Aorta (tissue), 5 donors: ENCODE data around the gene RUNX2. TPM values are rescaled to one million over a fixed set of nuclear protein-coding genes. Genes with fewer than 3 reads are reported as not detected.

Source experiments
- ATAC-seq: fragments of 200-7000 bp; cut with Tn5 transposase; one replicate; pipeline ENCODE4 v1.9.1; 2022; ENCODE audit warnings: moderate library complexity; ENCODE audit not compliant: low FRiP score
- DNase-seq, 2 donors: peaks; one replicate each; pipeline ENCODE4 v3.0.0-alpha.2; 2020
- H3K27ac ChIP-seq, 2 donors: one replicate each; pipeline ENCODE4 v1.5.1; 2013; ENCODE audit warnings: low read length in 2 of 2, mild to moderate bottlenecking in 2 of 2, moderate library complexity in 2 of 2, control low read depth in 1 of 2, inconsistent platforms in 1 of 2, low read depth in 1 of 2
- H3K27me3 ChIP-seq, 2 donors: one replicate each; pipeline ENCODE4 v1.6.1; 2013; ENCODE audit warnings: control low read depth in 1 of 2, low read length in 1 of 2, mild to moderate bottlenecking in 1 of 2, moderate library complexity in 1 of 2; ENCODE audit not compliant: insufficient read depth in 2 of 2, control insufficient read depth in 1 of 2
- H3K36me3 ChIP-seq, 2 donors: one replicate each; pipeline ENCODE4 v1.6.1; 2013; ENCODE audit warnings: control low read depth in 1 of 2, low read length in 1 of 2, mild to moderate bottlenecking in 1 of 2; ENCODE audit not compliant: insufficient read depth in 2 of 2, control insufficient read depth in 1 of 2
- H3K4me1 ChIP-seq, 2 donors: one replicate each; pipeline ENCODE4 v1.6.1; 2013; ENCODE audit warnings: low read length in 2 of 2, control low read depth in 1 of 2, mild to moderate bottlenecking in 1 of 2, moderate library complexity in 1 of 2; ENCODE audit not compliant: insufficient read depth in 2 of 2, control insufficient read depth in 1 of 2
- H3K4me3 ChIP-seq, 2 donors: one replicate each; pipeline ENCODE4 v1.5.1; 2013; ENCODE audit warnings: low read length in 2 of 2, control low read depth in 1 of 2, mild to moderate bottlenecking in 1 of 2
- H3K9me3 ChIP-seq: one replicate; pipeline ENCODE4 v1.6.1; 2013; ENCODE audit warnings: mild to moderate bottlenecking, low read length; ENCODE audit not compliant: control insufficient read depth
- WGBS, 2 donors: extraction: QIAGEN DNeasy Blood & Tissue Kit; methylation state at CpG; one replicate each; pipeline ENCODE4 v1.1.7; 2013; 5-methylcytosine and 5-hydroxymethylcytosine counted together
- intact Hi-C, 2 donors: fragments of 100-400 bp; cut with DNase I; formaldehyde crosslinking; loops; one replicate each; pipeline versions ENCODE4 v1.14.2 to v1.15.0; 2022
- polyA plus RNA-seq, 2 donors: library from polyadenylated mRNA; stranded (reverse); fragments of 200-250 nt; gene quantifications; one replicate each; pipeline ENCODE4 v1.2.3, GENCODE V29; 2013
- total RNA-seq, 2 donors: library from RNA; stranded (reverse); fragmentation: NEBNext Ultra II Directional; extraction: Animal tissue kit (Norgen Biotek cat#: 25700); gene quantifications; one replicate each; pipeline ENCODE4 v1.2.1, GENCODE V29; 2021
- donor health status: healthy with polysubstance abuse.
- donor health status: Bipolar disorder and iron deficiency.
- donor health status: DM: no; HTN: no; CAD: no.
- donor health status: DM: no; HTN: no; CAD: no.
- donor health status: DM: yes; HTN: yes; CAD: no.

Gene RUNX2
- total and polyA plus RNA-seq, 4 donors = 1.0 to 5.4 (median 1.9) TPM

DNA sequence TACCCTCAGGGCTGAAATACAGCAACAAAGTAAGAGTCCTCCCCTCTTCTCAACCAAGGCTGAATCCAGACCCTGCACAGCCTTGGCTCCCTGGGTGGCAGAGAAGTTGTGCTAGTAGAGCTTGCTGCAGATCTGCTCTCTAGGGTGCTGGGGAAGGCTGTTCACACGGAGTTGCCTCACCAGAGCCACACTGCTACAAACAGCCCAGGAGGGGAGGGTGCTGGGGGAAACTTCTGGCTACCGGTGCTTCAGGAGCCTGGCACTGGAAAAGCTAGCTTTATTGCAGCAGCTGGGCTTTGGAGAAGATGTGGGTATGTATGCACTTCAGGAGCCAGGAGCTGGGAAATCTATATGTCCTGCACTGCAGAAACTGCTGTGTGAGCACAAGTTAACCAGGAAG lies 87.2 kb downstream of the RUNX2 start:
- no peaks in the 10 kb centered on the region for H3K36me3 ChIP-seq
- H3K27ac ChIP-seq = no peak overlapping the region
- DNase-seq (no peak), ATAC-seq (no peak)
- WGBS, 2 donors = 10 to 18% methylated on average over 2 of the region's 2 CpGs
- H3K4me3 ChIP-seq = no peak overlapping the region
- no peaks in the 10 kb centered on the region for H3K4me1 ChIP-seq
- no peaks in the 10 kb centered on the region for H3K27me3 ChIP-seq
- H3K9me3 ChIP-seq = peaks cover 2% of the 10 kb centered on the region
- intact Hi-C loops = no loop called here

DNA sequence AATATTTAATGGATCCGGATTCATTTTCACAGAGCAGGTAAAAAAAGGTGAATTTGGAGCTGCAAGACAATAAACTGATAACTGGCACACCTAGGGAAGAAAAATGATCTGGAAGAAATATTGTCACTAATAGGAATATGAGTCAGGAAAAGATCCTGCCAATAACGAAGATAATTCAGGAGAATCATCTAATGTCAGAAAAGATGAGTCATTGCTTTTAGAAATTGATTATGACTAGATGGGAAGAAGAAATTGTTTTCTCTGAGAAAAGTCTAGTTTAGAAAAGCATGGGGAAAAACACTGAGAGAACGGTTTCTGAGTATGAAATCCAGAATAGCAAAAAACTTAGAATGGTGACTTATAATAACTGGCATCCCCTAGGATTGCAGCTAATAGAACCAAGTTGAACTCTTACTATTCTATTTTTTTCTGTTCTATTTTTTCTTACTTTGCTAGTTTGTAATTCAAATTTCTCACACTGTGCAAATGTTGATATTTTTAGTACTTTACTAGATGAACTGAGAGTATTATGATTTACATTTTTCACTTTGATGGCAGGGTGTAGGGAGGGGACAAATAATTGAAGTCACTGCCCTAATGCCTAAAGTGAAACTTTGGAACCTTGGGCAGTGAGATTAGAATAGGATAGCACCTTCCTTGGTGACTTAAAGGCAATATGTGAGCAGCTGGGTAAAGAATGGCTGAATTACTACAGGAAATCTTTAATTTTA lies 87.8 kb downstream of the RUNX2 start:
- intact Hi-C loops = no loop called here
- no peaks in the 10 kb centered on the region for H3K27me3 ChIP-seq

DNA sequence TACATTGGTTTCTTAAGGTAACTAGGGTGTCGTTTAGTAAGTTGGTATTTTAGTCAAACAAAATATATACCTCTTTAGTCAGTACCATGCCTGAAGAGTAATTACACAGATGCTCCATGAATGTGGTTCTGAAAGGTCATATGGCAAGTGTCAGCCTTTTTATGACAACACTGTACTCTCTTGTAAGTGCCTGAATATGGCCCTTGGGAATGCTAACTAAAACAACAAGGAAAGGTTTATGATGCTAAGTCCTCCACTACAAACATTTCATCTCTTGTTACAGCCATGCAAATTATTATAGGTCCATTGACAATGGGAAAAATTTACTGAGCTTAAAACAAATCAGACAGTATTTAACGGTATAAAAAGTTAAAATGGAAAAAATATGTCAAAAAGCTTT lies 88.6 kb downstream of the RUNX2 start:
- DNase-seq (no peak), ATAC-seq (no peak)
- H3K4me3 ChIP-seq = no peak overlapping the region
- H3K27ac ChIP-seq = no peak overlapping the region
- no peaks in the 10 kb centered on the region for H3K36me3 ChIP-seq
- 51 to 55% methylated on average over 2 of the region's 2 CpGs for WGBS, 2 donors
- H3K27me3 ChIP-seq = no peaks in the 10 kb centered on the region
- intact Hi-C loops = no loop called here
- peaks cover 2% of the 10 kb centered on the region for H3K9me3 ChIP-seq
- no peaks in the 10 kb centered on the region for H3K4me1 ChIP-seq

More for the DNA sequence above, 87.8 kb downstream of the RUNX2 start:
- H3K36me3 ChIP-seq = no peaks in the 10 kb centered on the region
- no peaks in the 10 kb centered on the region for H3K4me1 ChIP-seq
- no peak overlapping the region for H3K4me3 ChIP-seq
- no peak for ATAC-seq
- DNase-seq = no peak
- H3K9me3 ChIP-seq = peaks cover 2% of the 10 kb centered on the region
- no peak overlapping the region for H3K27ac ChIP-seq
- WGBS, 2 donors = 52 to 57% methylated on average over 3 of the region's 3 CpGs

DNA sequence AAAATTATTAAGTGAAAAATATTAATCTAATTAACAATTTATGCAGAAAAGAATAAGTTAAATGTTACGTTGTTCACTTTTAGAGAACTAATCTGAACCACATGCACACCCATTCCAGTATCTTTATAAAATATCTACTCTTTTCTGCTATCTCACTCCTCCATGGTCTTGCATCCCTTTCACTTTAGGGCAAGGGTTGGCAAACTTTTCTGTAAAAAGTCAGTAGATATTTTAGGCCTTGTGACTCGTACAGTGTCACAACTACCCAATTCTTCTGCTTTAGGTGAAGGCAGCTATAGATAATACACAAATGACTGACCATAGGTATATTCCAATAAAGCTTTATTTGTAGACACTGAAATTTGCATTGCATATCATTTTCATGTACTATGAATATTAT lies 89.3 kb downstream of the RUNX2 start:
- Histone ChIP-seq H3K9me3 (peaks cover 2% of the 10 kb centered on the region), H3K4me3 (no peak overlapping the region), H3K27me3 (no peaks in the 10 kb centered on the region), H3K4me1 (no peaks in the 10 kb centered on the region), H3K27ac (no peak overlapping the region), H3K36me3 (no peaks in the 10 kb centered on the region)
- no peak for DNase-seq
- 84 to 94% methylated on average over 2 of the region's 2 CpGs for WGBS, 2 donors
- no peak for ATAC-seq
- intact Hi-C loops = no loop called here

- 5 to 10% methylated on average over 37 to 38 of the region's 38 CpGs for WGBS, 2 donors
- intact Hi-C loops = no loop called here
- DNase-seq (peak; percentile 73 to 77), ATAC-seq (no peak)
- peaks cover 2% of the 10 kb centered on the region for H3K9me3 ChIP-seq
- H3K36me3 ChIP-seq = no peaks in the 10 kb centered on the region
- no peak overlapping the region for H3K4me3 ChIP-seq
- H3K4me1 ChIP-seq = no peaks in the 10 kb centered on the region
- no peaks in the 10 kb centered on the region for H3K27me3 ChIP-seq
- no peak overlapping the region for H3K27ac ChIP-seq
These were observed 91.5 kb downstream of the RUNX2 start for GRCh38 chr6:45419571-45420082.

- Histone ChIP-seq H3K27me3 (no peaks in the 10 kb centered on the region), H3K36me3 (no peaks in the 10 kb centered on the region), H3K9me3 (peaks cover under 1% of the 10 kb centered on the region), H3K4me1 (no peaks in the 10 kb centered on the region), H3K4me3 (no peak overlapping the region), H3K27ac (no peak overlapping the region)
- DNase-seq = peak in 1 of 2 donors; percentile 49
- ATAC-seq = no peak
- 15 to 16% methylated on average over 40 of the region's 40 CpGs for WGBS, 2 donors
- intact Hi-C loops = no loop called here
These were observed 92.2 kb downstream of the RUNX2 start for GRCh38 chr6:45420083-45420908.

DNA sequence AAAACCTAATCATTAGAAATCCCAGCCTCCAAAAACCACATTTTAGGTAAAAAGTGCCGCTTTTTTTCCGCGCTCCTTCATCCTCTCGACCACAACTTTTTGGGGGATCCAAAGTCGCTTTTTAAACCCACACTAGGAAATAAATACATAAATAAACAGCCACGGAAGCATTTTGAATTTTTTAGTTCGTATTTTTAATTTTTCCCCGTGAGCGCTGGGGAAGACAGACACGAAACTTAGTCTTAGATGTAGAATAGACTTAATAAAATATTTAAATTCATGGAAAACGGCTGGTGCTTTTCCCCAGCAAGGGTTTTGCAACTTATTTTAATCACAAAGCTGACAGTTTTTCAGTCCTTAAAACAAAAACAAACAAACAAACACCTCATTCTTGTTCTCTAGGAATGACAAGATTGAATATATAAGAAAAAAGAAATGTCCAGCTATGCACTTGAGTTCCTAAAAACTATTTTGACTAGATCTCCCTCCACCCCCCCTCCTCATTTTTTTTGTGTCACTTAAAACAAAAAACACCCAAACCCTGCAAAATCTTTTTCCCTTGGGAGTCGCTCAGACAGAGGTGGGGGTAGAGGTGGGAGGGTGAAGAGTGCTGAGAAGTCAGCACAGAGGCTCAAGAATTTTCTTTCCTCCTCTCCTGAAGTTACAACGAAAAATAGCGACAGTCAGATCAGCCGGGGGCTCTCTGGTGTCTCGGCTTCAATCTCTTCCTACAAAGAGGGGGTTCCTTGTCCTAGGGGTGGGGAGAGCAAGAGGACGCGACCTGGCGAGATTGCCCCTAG lies 93.0 kb downstream of the RUNX2 start:
- Histone ChIP-seq H3K4me3 (peak overlapping the region; percentile 18 to 48), H3K9me3 (no peaks in the 10 kb centered on the region), H3K36me3 (no peaks in the 10 kb centered on the region), H3K27me3 (no peaks in the 10 kb centered on the region), H3K27ac (no peak overlapping the region), H3K4me1 (no peaks in the 10 kb centered on the region)
- 18% methylated on average over 19 of the region's 19 CpGs for WGBS, 2 donors
- intact Hi-C loops = no loop called here
- no peak for DNase-seq
- ATAC-seq = no peak

DNA sequence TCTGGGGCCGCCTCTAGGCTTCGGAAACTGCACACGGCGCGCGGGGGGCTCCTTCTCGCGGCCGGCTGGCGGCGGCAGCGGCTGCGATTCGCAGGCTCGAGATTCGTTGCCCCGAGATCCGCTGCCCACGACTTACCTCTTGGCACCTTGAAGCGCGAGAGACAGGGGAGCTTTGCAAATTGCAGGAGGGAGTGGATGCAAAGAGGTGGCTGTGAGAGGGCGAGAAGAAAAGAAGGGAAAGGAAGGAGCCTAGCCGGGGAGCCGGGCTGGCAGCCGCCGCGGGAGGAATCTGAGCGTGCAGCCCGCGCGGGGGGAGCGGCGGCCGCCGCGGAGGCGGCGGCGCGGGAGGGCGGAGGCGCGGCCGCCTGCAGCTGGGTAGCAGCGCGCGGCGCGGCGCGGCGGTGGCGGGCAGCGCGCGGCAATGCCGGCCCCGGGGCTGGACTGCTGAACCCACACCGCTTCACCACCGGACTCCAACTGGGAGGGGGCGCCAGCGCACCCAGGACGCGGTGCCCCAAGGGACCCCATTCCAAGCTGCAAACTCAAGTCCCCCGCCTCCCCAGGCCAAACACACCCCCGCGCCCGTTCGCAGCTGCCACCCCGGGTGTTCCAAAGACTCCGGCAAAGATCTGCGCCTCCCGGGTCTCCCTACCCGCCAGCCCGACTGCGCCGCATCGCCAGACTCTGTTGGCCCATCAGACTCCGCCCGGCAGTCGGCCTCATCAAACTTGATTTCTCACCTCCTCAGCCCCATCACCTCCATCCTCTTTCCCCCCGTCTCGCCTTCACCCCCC lies 93.8 kb downstream of the RUNX2 start:
- Histone ChIP-seq H3K27me3 (no peaks in the 10 kb centered on the region), H3K27ac (no peak overlapping the region), H3K4me1 (no peaks in the 10 kb centered on the region), H3K36me3 (no peaks in the 10 kb centered on the region), H3K9me3 (no peaks in the 10 kb centered on the region), H3K4me3 (peak overlapping the region; percentile 23 to 48)
- peak; percentile 78 to 83 for DNase-seq
- ATAC-seq = peak; percentile 57
- 0 to 1% methylated on average over 37 to 83 of the region's 83 CpGs for WGBS, 2 donors
- intact Hi-C loops = no loop called here
